Sigmoid colon (tissue), 7 donors: ENCODE results near the gene MYF5. TPM values are rescaled to one million over a fixed set of nuclear protein-coding genes. Genes with fewer than 3 reads are reported as not detected.
A peak's percentile ranks its signal among the peaks of the same experiment; 100 is the strongest.

Experiments
- DNase-seq: peaks from one replicate; pipeline ENCODE4 v3.0.0-alpha.2; 2019
- H3K27ac ChIP-seq, 4 donors: fragments of 200-600 bp; sonication (generic); one replicate each; pipeline ENCODE4 v1.5.1; 2016 to 2019; ENCODE audit warnings: mild to moderate bottlenecking in 1 of 4
- H3K27me3 ChIP-seq, 3 donors: fragments of 200-600 bp; sonication (generic); one replicate each; pipeline ENCODE4 v1.5.1; 2019; ENCODE audit warnings: mild to moderate bottlenecking in 1 of 3
- H3K36me3 ChIP-seq, 4 donors: fragments of 200-600 bp; sonication (generic); one replicate each; pipeline ENCODE4 v1.5.1; 2016 to 2019
- H3K4me1 ChIP-seq, 4 donors: fragments of 200-600 bp; sonication (generic); one replicate each; pipeline ENCODE4 v1.5.1; 2017 to 2019
- H3K4me3 ChIP-seq, 4 donors: fragments of 200-600 bp; sonication (generic); one replicate each; pipeline ENCODE4 v1.5.1; 2017 to 2019; ENCODE audit warnings: mild to moderate bottlenecking in 2 of 4, moderate library complexity in 1 of 4
- H3K9me3 ChIP-seq, 4 donors: fragments of 200-600 bp in 3 of 4; sonication (generic) in 3 of 4; one replicate each; pipeline versions ENCODE4 v1.5.1 to v1.6.1; 2013 to 2019
- CTCF ChIP-seq, 4 experiments: fragments of 450-650 bp in 3 of 4; fragments of 200-600 bp in 1 of 4; IDR thresholded peaks; one replicate each; pipeline ENCODE4 v1.5.1; 2016 to 2019; ENCODE audit warnings: antibody characterized with exemption in 4 of 4, mild to moderate bottlenecking in 3 of 4, moderate library complexity in 2 of 4
- EP300 ChIP-seq, 4 donors: sonication (generic); formaldehyde crosslinking; IDR thresholded peaks; one replicate each; pipeline ENCODE4 v1.6.1; 2017; ENCODE audit warnings: antibody characterized with exemption in 4 of 4
- POLR2A ChIP-seq, 2 donors: fragments of 450-650 bp; IDR thresholded peaks; one replicate each; pipeline ENCODE4 v1.6.1; 2016; ENCODE audit warnings: antibody characterized with exemption in 2 of 2, mild to moderate bottlenecking in 2 of 2, moderate library complexity in 2 of 2
- POLR2AphosphoS5 ChIP-seq, 4 donors: sonication (generic); formaldehyde crosslinking; IDR thresholded peaks; one replicate each; pipeline ENCODE4 v1.6.1; 2017; ENCODE audit warnings: antibody characterized with exemption in 4 of 4
- WGBS, 2 donors: extraction: QIAGEN DNeasy Blood & Tissue Kit; methylation state at CpG; one replicate each; pipeline ENCODE4 v1.1.7; 2013; 5-methylcytosine and 5-hydroxymethylcytosine counted together
- intact Hi-C: fragments of 100-400 bp; cut with DNase I; formaldehyde crosslinking; loops from one replicate; pipeline ENCODE4 v1.15.1; 2023
- polyA plus RNA-seq, 3 donors: library from polyadenylated mRNA; stranded (reverse); fragments of 200-250 nt; gene quantifications; one replicate each; pipeline ENCODE4 v1.2.3, GENCODE V29; 2013
- total RNA-seq, 4 donors: library from RNA; depleted of rRNA; stranded (reverse); fragments of >200 nt; gene quantifications; one replicate each; pipeline ENCODE4 v1.1.0, GENCODE V29; 2016
- donor health status: healthy with polysubstance abuse.
- donor health status: Bipolar disorder and iron deficiency.
- donor health status: healthy.

Gene MYF5
- total and polyA plus RNA-seq, 7 donors: not detected

- Histone ChIP-seq H3K27ac (no peak overlapping the region), H3K27me3 (no peaks in the 10 kb centered on the region), H3K36me3 (no peaks in the 10 kb centered on the region), H3K4me3 (no peak overlapping the region), H3K9me3 (no peaks in the 10 kb centered on the region), H3K4me1 (no peaks in the 10 kb centered on the region)
- TF ChIP-seq EP300 (IDR thresholded peaks at IDR 0.05) (no peak), CTCF (IDR thresholded peaks at IDR 0.05) (no peak), POLR2AphosphoS5 (IDR thresholded peaks at IDR 0.05) (no peak), POLR2A (IDR thresholded peaks at IDR 0.05) (no peak)
- WGBS, 2 donors: 77 to 83% methylated on average over 2 of the region's 2 CpGs
- intact Hi-C loops: no loop called here
- no peak for DNase-seq
Observed at GRCh38 chr12:80700327-80700726, 16.4 kb upstream of the MYF5 start.

- H3K4me1 ChIP-seq: no peaks in the 10 kb centered on the region
- TF ChIP-seq POLR2A (IDR thresholded peaks at IDR 0.05) (no peak), POLR2AphosphoS5 (IDR thresholded peaks at IDR 0.05) (no peak), CTCF (IDR thresholded peaks at IDR 0.05) (no peak), EP300 (IDR thresholded peaks at IDR 0.05) (no peak)
- WGBS, 2 donors: 49 to 68% methylated on average over 2 of the region's 2 CpGs
- H3K9me3 ChIP-seq: no peaks in the 10 kb centered on the region
- H3K27ac ChIP-seq: no peak overlapping the region
- H3K4me3 ChIP-seq: no peak overlapping the region
- H3K27me3 ChIP-seq: no peaks in the 10 kb centered on the region
- no peaks in the 10 kb centered on the region for H3K36me3 ChIP-seq
- intact Hi-C loops: no loop called here
- DNase-seq: no peak
Observed at GRCh38 chr12:80701388-80701787, 15.3 kb upstream of the MYF5 start.

- Histone ChIP-seq H3K27me3 (peaks cover 0 to 5% (median 0%) of the 10 kb centered on the region in 3 donors), H3K27ac (peak overlapping the region in 1 of 4 donors; percentile 73), H3K4me1 (peaks cover 0 to under 1% (median 0%) of the 10 kb centered on the region in 4 donors), H3K9me3 (no peaks in the 10 kb centered on the region), H3K4me3 (no peak overlapping the region), H3K36me3 (no peaks in the 10 kb centered on the region)
- no peak for TF ChIP-seq POLR2A (IDR thresholded peaks at IDR 0.05)
- TF ChIP-seq CTCF (IDR thresholded peaks at IDR 0.05): no peak
- TF ChIP-seq EP300 (IDR thresholded peaks at IDR 0.05): no peak
- no peak for TF ChIP-seq POLR2AphosphoS5 (IDR thresholded peaks at IDR 0.05)
- intact Hi-C loops: no loop called here
- 34 to 54% methylated on average over 12 of the region's 12 CpGs for WGBS, 2 donors
- DNase-seq: no peak
Observed at GRCh38 chr12:80702889-80703805, 13.6 kb upstream of the MYF5 start.

GRCh38 chr12:80704420-80704819, 12.3 kb upstream of the MYF5 start:
- intact Hi-C loops: no loop called here
- TF ChIP-seq CTCF (IDR thresholded peaks at IDR 0.05): no peak
- TF ChIP-seq POLR2AphosphoS5 (IDR thresholded peaks at IDR 0.05): no peak
- no peak for TF ChIP-seq POLR2A (IDR thresholded peaks at IDR 0.05)
- no peak for TF ChIP-seq EP300 (IDR thresholded peaks at IDR 0.05)
- WGBS, 2 donors: 84 to 93% methylated on average over 2 of the region's 2 CpGs
- DNase-seq: no peak
- H3K4me1 ChIP-seq: peaks cover 0 to 8% (median 0%) of the 10 kb centered on the region in 4 donors
- no peaks in the 10 kb centered on the region for H3K36me3 ChIP-seq
- H3K4me3 ChIP-seq: no peak overlapping the region
- H3K27me3 ChIP-seq: peaks cover 0 to 17% (median 6%) of the 10 kb centered on the region in 3 donors
- H3K27ac ChIP-seq: no peak overlapping the region
- no peaks in the 10 kb centered on the region for H3K9me3 ChIP-seq
